Astrocyte of the spinal cord (primary cell): ENCODE measurements around the gene MAP3K8.

Experiments used
- DNase-seq: peaks from one replicate; pipeline ENCODE4 v3.0.0; 2011; ENCODE audit warnings: low read depth, low spot score
- H3K4me3 ChIP-seq: 2 replicates; pipeline ENCODE4 v1.5.1; 2011; ENCODE audit warnings: low read depth, mild to moderate bottlenecking, low read length, moderate library complexity
- CTCF ChIP-seq: IDR thresholded peaks from 2 replicates; pipeline ENCODE4 v1.5.1; 2012; ENCODE audit warnings: low read depth, mild to moderate bottlenecking, low read length, inconsistent platforms
- in situ Hi-C: cut with HindIII; loops from 2 replicates; pipeline ENCODE4 v1.10.0; 2017; ENCODE audit warnings: low sequenced_read_pairs

The MAP3K8 gene

DNA sequence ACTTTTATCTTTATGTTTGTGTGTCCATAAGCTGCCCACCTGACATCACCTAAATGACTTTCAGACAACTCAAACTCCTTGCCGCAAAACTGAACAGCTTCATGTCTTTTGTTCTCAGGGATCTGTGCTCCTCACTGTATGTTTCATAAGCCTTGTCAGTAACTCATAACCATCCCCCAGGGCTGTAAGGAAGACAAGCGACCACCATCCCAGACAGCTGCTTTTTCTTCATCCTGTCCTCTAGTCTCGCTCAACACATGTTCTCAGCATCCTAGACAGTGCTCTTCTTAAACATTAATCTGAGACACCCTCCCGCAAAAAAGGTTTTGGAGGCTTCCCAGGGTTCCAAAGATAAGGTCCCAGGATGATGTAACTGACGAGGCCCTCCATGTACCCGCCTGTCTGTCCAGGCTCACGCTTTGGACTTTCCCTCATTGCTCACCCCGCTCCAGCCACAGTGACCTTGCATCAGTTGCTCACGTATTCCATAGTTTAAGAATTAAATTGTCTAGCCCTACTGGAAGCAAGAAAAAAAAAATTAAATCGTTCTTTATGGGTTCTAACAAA is 69.8 kb downstream of the MAP3K8 start:
- in situ Hi-C loops = no loop called here

DNA sequence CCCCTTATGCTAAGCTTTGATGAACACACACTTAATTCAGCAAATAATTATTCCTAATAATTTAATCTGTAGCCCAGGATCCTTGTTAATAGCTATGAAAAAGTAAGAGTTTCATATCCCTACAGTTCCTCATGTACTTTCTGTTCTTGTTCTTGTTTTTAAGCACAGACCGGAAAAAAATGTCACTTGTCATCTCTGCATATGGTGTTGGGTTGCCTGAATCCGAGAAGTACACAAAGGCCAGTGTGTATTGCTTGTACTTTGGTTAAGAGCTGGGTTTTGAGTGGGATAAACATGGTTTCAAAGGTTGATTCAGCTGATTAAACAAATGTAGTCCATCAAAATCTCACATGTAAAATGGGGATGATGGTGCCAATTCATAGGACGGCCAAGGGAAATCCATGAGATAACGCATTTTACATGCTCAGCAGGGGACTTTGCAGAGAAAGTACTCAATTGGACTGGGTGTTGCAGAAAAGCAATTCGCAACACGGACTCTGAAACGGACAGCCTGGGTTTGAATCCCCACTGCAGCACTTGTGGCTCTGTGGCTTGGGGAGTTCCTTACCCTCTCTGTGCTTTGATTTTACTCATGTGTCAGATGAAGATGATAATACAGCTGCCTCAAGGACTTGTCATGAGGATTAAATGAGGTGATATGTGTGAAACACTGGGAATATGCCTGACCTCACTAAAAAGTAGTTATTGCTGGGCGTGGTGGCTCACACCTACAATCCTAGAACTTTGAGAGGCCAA is 71.7 kb downstream of the MAP3K8 start:
- in situ Hi-C loops = no loop called here
- no peak for DNase-seq
- TF ChIP-seq CTCF = no peak
- no peak overlapping the region for H3K4me3 ChIP-seq

More for the DNA sequence above, 69.8 kb downstream of the MAP3K8 start:
- no peak for TF ChIP-seq CTCF
- no peak for DNase-seq
- H3K4me3 ChIP-seq = no peak overlapping the region

GRCh38 chr10:30509508-30509907 is 75.5 kb downstream of the MAP3K8 start:
- no peak for DNase-seq
- TF ChIP-seq CTCF = no peak
- no peak overlapping the region for H3K4me3 ChIP-seq
- in situ Hi-C loops = no loop called here

- H3K4me3 ChIP-seq = no peak overlapping the region
- peak; percentile 67 for DNase-seq
- in situ Hi-C loops = no loop called here
- TF ChIP-seq CTCF = peak; percentile 40
Measured at GRCh38 chr10:30510184-30510931, 76.4 kb downstream of the MAP3K8 start.

- in situ Hi-C loops = no loop called here
- TF ChIP-seq CTCF = no peak
- no peak for DNase-seq
- no peak overlapping the region for H3K4me3 ChIP-seq
Measured at GRCh38 chr10:30510932-30511700, 77.1 kb downstream of the MAP3K8 start.
